GM18526 (cell line): ENCODE data around the gene PLEKHF1.

Experiments
- POLR2A ChIP-seq: IDR thresholded peaks from 3 replicates; pipeline ENCODE4 v1.6.1; 2011; ENCODE audit not compliant: insufficient read length; ENCODE audit errors: extremely low read depth

The PLEKHF1 gene

DNA sequence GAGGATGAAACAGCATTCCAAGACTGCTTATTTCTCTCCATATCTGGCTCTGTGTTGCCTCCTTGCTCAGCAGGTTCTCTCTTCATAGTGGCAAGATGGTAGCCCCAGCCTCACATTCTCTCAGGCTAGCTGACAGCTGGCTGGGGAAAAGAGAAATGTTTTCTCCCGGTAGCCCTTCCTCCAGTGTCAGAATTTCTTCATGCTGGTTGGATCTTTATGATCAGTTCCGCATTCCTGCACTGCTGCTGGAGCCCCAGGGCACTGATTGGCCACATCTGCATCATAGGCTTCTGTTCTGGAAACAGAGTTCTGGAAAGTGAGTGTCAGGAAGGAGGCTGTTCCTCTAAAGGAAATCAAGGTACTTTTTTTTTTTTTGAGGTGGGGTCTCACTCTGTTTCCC is 34.6 kb upstream of the PLEKHF1 start:
- TF ChIP-seq POLR2A = no peak

DNA sequence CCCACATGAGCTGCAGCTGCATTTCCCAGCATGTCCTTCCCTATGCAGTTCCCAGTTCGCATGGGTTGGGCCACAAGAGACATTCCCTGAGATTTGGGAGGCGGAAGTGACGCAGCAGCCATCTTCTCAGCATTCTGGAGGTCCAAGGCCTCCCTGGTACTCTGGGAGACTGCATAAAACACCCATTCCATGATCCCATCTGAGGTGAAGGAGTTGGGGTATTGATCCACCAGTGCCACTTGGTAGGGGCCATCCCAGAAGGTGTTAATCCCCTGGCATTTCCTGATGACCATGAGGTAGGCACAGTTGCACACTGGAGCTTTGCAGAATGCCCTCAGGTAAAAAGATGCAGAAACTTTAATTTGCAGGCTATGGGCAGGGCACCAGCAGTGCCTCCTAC is 33.8 kb upstream of the PLEKHF1 start:
- TF ChIP-seq POLR2A = no peak

DNA sequence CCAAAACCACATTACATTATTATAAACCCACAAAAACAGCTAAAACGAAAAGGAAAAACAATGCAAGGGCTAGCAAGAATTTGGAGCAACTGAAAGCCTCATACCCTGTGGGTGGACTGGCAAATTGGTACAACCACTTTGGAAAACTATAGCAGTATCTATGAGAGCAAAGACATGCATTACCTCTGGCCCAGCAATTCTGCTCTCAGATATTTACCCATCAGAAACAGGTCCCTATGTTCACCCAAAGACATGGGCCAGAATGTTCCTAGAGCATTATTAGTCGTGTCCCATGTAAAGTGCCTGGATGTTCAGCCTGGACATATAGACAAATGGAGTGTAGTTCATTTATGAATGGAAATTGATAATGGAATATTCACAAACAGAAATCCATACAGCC is 31.3 kb upstream of the PLEKHF1 start:
- no peak for TF ChIP-seq POLR2A

DNA sequence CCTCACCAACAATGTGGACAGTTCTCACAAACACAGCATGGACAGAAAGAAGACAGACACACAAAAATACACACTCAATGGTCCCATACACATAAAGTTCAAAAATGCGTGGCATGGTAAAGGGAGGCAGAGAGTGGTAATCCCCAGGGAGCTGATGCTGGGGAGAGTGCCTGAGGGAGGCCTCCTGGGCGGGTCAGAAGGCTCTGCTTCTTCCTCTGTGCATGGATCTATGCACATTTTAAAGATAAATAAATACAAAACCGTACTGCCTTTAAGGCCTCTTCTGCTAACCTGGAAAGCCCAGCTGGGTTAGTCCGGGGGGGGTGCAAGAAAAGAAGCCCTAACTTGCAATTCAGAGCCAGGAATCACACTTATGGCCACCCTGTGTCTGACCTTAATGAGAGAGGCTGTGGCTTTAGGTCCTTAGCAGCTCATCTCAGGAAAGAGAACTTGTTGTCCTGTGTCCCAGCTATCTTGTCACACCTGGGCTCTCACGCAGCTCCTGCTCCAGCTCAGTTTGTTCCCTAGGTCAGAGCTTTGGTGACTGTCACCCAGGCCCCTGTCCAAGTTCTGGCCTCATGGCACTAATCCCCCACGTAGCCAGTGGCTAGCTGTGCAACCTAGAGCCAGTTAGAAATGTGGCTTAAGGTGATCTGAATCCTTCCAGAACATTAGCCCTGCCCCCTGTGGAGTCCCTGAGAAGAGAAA is 30.7 kb upstream of the PLEKHF1 start:
- TF ChIP-seq POLR2A = no peak

DNA sequence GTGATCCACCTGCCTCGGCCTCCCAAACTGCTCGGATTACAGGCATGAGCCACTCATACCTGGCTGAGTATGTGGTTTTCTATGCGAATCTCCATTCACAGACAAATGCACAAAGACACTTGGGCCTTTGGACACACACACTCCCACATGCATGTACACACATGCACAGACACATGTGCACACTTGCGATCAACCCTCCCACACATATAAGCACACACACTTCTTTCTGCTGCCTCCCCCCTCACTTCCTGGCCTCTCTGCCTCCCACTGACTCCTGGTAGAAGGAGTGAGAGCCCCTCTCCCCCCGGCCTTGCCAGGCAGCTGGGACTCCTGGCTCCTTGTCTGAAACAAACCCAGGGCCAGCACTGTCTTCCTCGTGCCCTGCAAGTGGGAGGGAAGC is 29.3 kb upstream of the PLEKHF1 start:
- TF ChIP-seq POLR2A = no peak

DNA sequence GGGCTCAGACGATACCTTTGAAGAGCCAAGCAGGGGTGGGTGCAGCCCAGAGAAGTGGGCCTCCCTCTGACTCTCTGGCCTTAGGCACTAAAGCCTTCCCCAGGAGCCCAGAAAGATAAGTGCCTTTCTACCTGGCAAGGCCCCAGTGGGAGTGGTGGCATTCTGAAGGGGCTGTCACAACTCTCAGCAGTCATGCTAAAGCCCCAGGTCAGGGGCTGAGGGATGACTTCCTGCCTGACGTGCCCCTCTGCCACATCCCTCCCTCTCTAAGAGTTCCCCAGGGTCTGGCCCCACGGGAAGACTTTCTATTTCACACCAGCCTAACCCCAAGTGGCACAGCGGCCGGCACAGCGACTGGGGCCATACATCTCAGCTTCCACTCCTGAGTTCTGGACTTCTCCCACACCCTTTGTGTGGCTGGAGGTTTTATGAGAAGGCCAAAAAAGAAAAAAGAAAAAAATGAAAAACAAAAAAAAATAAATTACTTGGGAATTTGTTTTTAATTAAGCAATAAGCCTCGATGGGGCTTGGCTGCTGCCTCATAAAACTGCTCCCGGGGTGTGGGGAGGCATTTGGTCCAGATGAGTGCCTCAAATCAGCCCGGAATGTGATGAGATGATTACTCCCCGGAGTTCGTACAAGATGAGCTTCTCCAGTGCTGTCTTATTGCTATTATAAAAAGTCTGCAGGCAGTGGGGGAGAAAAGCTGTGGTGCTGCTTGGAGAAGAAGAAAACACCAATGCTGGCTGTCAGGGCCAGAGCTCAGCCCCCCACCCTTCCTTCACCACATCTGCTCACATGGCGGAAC is 28.5 kb upstream of the PLEKHF1 start:
- TF ChIP-seq POLR2A = no peak

DNA sequence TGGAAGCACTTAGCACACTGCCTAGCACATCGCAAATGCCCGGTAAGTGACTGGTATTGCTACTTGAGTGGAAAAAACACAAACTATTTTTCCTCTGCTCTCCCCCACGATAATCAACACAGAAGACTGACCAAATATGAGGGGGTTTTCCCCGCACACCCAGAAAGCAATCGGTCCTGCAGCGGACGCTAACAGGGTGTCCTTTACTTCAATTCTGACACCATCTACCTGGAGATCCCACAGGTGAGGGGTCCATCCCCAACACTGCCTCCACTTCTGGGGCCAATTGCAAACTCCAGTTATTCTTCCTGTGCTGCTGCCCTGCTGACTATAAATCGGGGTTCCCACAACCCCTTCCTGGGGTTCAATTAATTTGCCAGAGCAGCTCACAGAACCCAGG is 26.2 kb upstream of the PLEKHF1 start:
- no peak for TF ChIP-seq POLR2A

DNA sequence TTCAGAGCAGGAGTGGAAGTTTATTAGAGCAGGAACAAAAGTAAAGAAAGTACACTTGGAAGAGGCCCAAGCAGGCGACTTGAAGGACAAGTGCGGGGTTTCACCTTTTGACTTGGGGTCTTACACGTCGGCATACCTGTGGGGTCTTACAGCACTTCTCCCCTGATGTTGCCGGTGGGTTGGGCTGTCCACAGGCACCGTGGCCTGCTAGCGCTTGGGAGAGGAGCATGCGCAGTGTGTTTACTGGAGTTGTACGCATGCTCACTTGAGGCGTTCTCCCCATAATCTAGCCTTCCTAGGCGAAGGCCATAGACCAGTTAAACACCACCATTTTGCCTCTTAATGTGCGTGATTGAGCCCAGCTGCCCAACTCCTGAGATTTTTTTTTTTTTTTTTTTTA is 25.0 kb upstream of the PLEKHF1 start:
- no peak for TF ChIP-seq POLR2A

DNA sequence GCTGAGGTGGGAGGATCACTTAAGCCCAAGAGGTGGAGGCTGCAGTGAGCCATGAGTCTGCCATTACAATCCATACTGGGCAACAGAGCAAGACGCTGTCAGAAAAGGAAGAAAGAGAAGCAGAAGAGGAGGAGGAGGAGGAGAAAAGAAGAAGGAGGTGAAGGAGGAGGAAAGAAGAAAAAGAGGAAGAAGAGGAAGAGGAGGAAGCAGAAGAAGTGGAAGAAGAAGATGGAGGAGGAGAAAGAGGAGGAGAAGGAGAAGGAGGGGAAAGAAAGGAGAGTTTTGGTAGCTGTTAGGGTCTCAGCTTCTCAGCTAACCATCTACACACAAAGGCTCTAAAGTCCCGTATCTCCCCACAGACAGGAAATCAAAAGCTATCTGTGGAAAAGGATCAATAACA is 23.7 kb upstream of the PLEKHF1 start:
- no peak for TF ChIP-seq POLR2A

DNA sequence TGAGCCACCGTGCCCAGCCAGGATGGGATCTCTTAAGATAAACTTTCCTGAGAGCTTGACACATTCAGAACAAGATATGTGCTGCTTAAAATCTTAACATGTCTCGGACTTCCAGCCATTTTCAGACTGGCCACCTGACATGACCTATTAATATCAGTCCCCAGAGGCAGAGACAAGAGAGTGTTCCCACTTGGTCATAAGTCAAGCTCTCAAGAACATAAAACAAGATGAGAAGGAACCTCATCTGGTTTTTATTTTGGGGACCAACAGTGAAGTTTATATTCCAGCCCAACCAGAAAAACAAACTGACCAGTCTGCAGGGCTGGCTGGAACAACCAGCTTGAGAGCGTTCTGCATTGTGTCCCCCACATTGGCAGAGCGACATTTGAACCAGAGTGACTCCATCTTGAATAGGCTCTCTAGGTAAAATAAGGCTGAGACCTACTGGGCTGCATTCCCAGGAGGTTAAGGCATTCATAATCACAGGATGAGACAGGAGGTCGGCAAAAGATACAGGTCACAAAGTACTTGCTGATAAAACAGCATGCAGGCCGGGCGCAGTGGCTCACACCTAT is 21.8 kb upstream of the PLEKHF1 start:
- no peak for TF ChIP-seq POLR2A

DNA sequence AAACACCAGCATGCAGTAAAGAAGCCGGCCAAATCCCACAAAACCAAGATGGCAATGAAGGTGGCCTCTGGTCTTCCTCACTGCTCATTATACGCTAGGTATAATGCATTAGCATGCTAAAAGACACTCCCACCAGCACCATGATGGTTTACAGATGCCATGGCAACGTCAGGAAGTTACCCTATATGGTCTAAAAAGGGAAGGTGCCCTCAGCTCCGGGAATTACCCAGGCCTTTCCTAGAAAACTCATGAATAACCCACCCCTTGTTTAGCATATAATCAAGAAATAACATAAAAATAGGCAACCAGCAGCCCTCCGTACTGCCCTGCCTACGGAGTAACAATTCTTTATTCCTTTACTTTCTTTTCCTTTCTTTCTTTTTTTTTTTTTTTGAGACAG is 21.1 kb upstream of the PLEKHF1 start:
- no peak for TF ChIP-seq POLR2A

DNA sequence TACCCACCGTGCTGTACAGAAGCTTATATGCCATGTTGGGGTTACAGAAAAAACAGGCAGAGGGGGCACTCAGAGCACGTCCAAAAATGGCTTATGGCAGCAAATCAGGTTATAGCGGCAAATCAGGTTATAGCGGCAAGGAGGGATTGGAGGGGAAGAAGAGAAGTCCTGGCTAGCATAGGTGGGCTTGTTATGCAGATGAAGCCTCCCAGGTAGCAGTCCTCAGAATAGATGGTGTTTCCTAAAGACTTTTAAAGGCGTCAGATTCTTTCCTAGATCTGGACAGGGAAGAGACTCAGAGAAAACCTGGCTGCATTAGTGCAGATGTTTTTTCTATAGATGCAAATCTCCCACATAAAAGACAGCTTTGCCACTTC is 19.8 kb upstream of the PLEKHF1 start:
- TF ChIP-seq POLR2A = no peak

DNA sequence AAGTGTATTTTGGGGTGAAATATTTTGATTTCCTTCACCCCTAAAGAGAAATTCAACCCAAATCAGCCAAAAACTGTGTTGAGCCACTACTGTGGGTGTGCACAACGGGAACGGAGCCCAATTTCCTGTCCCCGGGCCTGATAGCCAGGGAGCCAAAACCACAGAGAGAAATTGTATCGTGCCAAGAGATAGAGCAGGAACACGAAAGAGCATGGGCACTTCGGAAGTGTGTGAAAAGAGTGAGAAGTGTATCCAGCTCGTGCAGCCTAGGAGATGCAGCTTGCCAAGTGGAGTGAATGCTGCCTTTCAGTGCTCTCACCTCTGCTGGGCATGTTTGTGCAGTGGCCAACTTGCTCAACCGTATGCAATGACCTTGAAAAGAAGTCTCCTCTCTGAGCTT is 19.4 kb upstream of the PLEKHF1 start:
- no peak for TF ChIP-seq POLR2A

DNA sequence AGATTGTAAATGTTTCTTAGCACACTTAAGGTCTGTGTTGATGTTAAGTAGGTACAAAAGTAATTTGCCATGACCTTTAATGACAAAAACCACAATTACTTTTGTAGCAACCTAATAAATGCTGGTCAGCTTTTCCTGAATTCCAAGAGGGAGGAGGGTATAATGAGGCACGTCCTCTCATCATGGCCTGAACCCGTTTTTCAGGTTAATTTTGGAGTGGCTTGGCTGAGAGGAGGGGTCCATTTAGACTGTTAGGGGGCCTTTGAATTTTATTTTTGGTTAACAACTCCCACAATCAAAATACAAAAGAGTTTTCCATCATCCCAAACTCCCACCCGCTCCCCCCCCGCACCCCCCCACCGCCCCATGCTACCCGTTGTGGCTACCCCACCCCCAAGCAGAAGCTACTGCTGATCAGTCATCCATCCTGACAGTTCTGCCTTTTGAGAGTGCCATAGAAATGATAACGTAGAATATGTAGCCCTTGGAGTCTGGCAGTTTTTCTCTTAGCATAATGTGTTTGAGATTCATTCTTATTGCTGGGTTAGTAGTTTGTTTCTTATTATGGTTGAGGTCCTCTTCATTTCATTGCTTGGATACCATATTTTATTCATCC is 14.4 kb upstream of the PLEKHF1 start:
- TF ChIP-seq POLR2A = no peak

DNA sequence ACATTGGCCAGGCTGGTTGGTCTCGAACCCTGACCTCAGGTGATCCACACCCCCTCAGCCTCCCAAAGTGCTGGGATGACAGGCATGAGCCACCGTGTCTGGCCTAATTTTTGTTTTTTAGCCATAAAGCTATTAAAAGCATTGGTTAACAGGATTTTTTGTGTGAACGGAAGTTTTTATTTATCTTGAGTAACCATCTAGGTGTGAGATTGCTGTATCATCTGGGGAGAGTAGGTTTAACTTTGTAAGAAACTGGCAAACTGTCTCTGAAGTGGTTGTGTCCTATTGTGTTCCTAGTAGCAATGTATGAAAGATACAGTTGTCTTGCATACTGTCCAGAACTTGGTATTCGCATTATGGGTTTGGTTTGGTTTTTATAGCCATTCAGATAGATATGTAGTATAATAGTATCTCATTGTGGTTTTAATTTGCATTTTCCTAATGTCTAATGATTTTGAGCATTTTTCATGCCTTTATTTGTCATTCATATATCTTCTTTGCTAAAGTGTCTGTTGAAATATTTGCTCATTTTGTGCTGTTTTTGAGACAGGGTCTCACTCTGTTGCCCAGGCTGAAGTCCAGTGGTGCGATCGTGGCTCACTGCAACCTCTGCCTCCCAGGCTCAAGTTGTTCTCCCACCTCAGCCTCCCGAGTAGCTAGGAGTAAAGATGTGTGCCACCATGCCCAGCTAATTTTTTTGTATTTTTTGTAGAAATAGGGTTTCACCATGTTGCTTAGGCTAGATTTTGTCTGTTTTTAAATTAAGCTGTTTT is 13.5 kb upstream of the PLEKHF1 start:
- no peak for TF ChIP-seq POLR2A
